H9 (cell line): Measurements from ENCODE around the gene MACROD1. TPM values are rescaled to one million over a fixed set of nuclear protein-coding genes. Genes with fewer than 3 reads are reported as not detected.

Experiments used
- DNase-seq: peaks from one replicate; pipeline ENCODE4 v3.0.0-alpha.2; 2017
- H2AFZ ChIP-seq: one replicate; pipeline ENCODE4 v1.6.1; 2013; ENCODE audit warnings: mild to moderate bottlenecking, low read length, control low read depth, moderate library complexity
- H2AK5ac ChIP-seq: 2 replicates; pipeline ENCODE4 v1.6.1; 2013; ENCODE audit warnings: low read length, control low read depth, mixed read lengths; ENCODE audit not compliant: insufficient read length
- H2BK120ac ChIP-seq: one replicate; pipeline ENCODE4 v1.6.1; 2013; ENCODE audit warnings: low read depth, mild to moderate bottlenecking, low read length, control low read depth, inconsistent platforms; ENCODE audit not compliant: poor library complexity, severe bottlenecking
- H2BK12ac ChIP-seq: 2 replicates; pipeline ENCODE4 v1.6.1; 2013; ENCODE audit warnings: low read length, control low read depth, mixed read lengths, low read depth; ENCODE audit not compliant: insufficient read length
- H2BK15ac ChIP-seq: 2 replicates; pipeline ENCODE4 v1.6.1; 2013; ENCODE audit warnings: low read depth, low read length, control low read depth
- H2BK20ac ChIP-seq: one replicate; pipeline ENCODE4 v1.6.1; 2013; ENCODE audit warnings: low read depth, mild to moderate bottlenecking, low read length, control low read depth, inconsistent platforms; ENCODE audit not compliant: poor library complexity, severe bottlenecking
- H2BK5ac ChIP-seq: 2 replicates; pipeline ENCODE4 v1.6.1; 2013; ENCODE audit warnings: low read length, control low read depth, mixed read lengths; ENCODE audit not compliant: insufficient read length
- H3K14ac ChIP-seq: 2 replicates; pipeline ENCODE4 v1.6.1; 2013; ENCODE audit warnings: low read length, control low read depth; ENCODE audit not compliant: insufficient read depth
- H3K18ac ChIP-seq: 2 replicates; pipeline ENCODE4 v1.6.1; 2013; ENCODE audit warnings: low read depth, mild to moderate bottlenecking, mixed read lengths, low read length, control low read depth; ENCODE audit not compliant: insufficient read length
- H3K23ac ChIP-seq: 2 replicates; pipeline ENCODE4 v1.6.1; 2013; ENCODE audit warnings: low read length, control low read depth, mixed read lengths, low read depth; ENCODE audit not compliant: insufficient read length
- H3K23me2 ChIP-seq: 2 replicates; pipeline ENCODE4 v1.6.1; 2013; ENCODE audit warnings: low read depth, mild to moderate bottlenecking, mixed read lengths, low read length, control low read depth; ENCODE audit not compliant: insufficient read length, poor library complexity, severe bottlenecking
- H3K27ac ChIP-seq: 2 replicates; pipeline ENCODE4 v1.5.1; 2013; ENCODE audit warnings: low read length, control low read depth, mixed read lengths, low read depth; ENCODE audit not compliant: insufficient read length
- H3K27me3 ChIP-seq: 2 replicates; pipeline ENCODE4 v1.6.1; 2013; ENCODE audit warnings: low read length, control low read depth, inconsistent platforms; ENCODE audit not compliant: insufficient read depth
- H3K4ac ChIP-seq: 2 replicates; pipeline ENCODE4 v1.6.1; 2013; ENCODE audit warnings: low read depth, mild to moderate bottlenecking, control low read depth, inconsistent platforms, low read length, moderate library complexity
- H3K4me1 ChIP-seq: 2 replicates; pipeline ENCODE4 v1.6.1; 2013; ENCODE audit warnings: low read length, control low read depth, inconsistent platforms; ENCODE audit not compliant: insufficient read depth
- H3K4me2 ChIP-seq: 2 replicates; pipeline ENCODE4 v1.6.1; 2013; ENCODE audit warnings: low read length, control low read depth, mixed read lengths; ENCODE audit not compliant: insufficient read length, insufficient read depth
- H3K56ac ChIP-seq: 2 replicates; pipeline ENCODE4 v1.6.1; 2013; ENCODE audit warnings: low read depth, mild to moderate bottlenecking, mixed read lengths, low read length, control low read depth; ENCODE audit not compliant: insufficient read length
- H3K79me1 ChIP-seq: 2 replicates; pipeline ENCODE4 v1.6.1; 2013; ENCODE audit warnings: low read depth, mild to moderate bottlenecking, moderate library complexity, low read length, control low read depth, inconsistent platforms; ENCODE audit not compliant: insufficient read depth, poor library complexity, severe bottlenecking
- H3K79me2 ChIP-seq: 2 replicates; pipeline ENCODE4 v1.6.1; 2013; ENCODE audit warnings: low read length, control low read depth, inconsistent platforms; ENCODE audit not compliant: insufficient read depth
- H3K9ac ChIP-seq: 2 replicates; pipeline ENCODE4 v1.6.1; 2013; ENCODE audit warnings: low read length, control low read depth, mixed read lengths; ENCODE audit not compliant: insufficient read length; ENCODE audit errors: extremely low read depth
- H3K9me3 ChIP-seq: one replicate; pipeline ENCODE4 v1.6.1; 2013; ENCODE audit warnings: low read depth, low read length, inconsistent platforms; ENCODE audit not compliant: control insufficient read depth
- H3T11ph ChIP-seq: one replicate; pipeline ENCODE4 v1.6.1; 2013; ENCODE audit warnings: mild to moderate bottlenecking, low read length, control low read depth, inconsistent platforms
- H4K20me1 ChIP-seq: one replicate; pipeline ENCODE4 v1.6.1; 2013; ENCODE audit not compliant: control insufficient read depth, insufficient read length, insufficient read depth
- H4K5ac ChIP-seq: 2 replicates; pipeline ENCODE4 v1.6.1; 2013; ENCODE audit warnings: low read depth, mild to moderate bottlenecking, mixed read lengths, low read length, control low read depth; ENCODE audit not compliant: insufficient read length
- H4K8ac ChIP-seq: replicated peaks from 2 replicates; pipeline ENCODE4 v1.6.1; 2013; ENCODE audit warnings: low read length, control low read depth, mixed read lengths, low read depth; ENCODE audit not compliant: insufficient read length
- H4K91ac ChIP-seq: 2 replicates; pipeline ENCODE4 v1.6.1; 2013; ENCODE audit warnings: low read depth, mild to moderate bottlenecking, moderate library complexity, mixed read lengths, low read length, control low read depth; ENCODE audit not compliant: insufficient read length
- H3K27ac Mint-ChIP-seq, 3 experiments: 2 replicates in 2 of 3; 3 replicates in 1 of 3; pipeline ENCODE4 v1.8.0; 2020 to 2021; ENCODE audit warnings: mixed read lengths in 3 of 3, mild to moderate bottlenecking in 1 of 3, moderate library complexity in 1 of 3
- H3K27me3 Mint-ChIP-seq: 2 replicates; pipeline ENCODE4 v1.8.0; 2021; ENCODE audit warnings: low read depth, mild to moderate bottlenecking, moderate library complexity, mixed read lengths
- H3K36me3 Mint-ChIP-seq, 3 experiments: 2 replicates in 2 of 3; 3 replicates in 1 of 3; pipeline ENCODE4 v1.8.0; 2020 to 2021; ENCODE audit warnings: low read depth in 3 of 3, mixed read lengths in 3 of 3; ENCODE audit not compliant: insufficient read depth in 1 of 3
- H3K4me1 Mint-ChIP-seq, 2 experiments: 2 replicates each; pipeline ENCODE4 v1.8.0; 2020; ENCODE audit warnings: mixed read lengths in 2 of 2
- H3K4me3 Mint-ChIP-seq, 2 experiments: 2 replicates in 1 of 2; 3 replicates in 1 of 2; pipeline ENCODE4 v1.8.0; 2020 to 2021; ENCODE audit warnings: mild to moderate bottlenecking in 2 of 2, mixed read lengths in 2 of 2, moderate library complexity in 1 of 2
- H3K9me3 Mint-ChIP-seq, 2 experiments: 2 replicates in 1 of 2; 3 replicates in 1 of 2; pipeline ENCODE4 v1.8.0; 2020; ENCODE audit warnings: mild to moderate bottlenecking in 2 of 2, mixed read lengths in 2 of 2, moderate library complexity in 1 of 2
- WGBS: extraction: QIAGEN DNeasy Blood & Tissue Kit; methylation state at CpG from one replicate; pipeline ENCODE4 v1.1.7; 2013; ENCODE audit warnings: missing lambda C conversion rate, low lambda C conversion rate, mixed read lengths; ENCODE audit not compliant: insufficient read length; ENCODE audit errors: extremely low coverage; 5-methylcytosine and 5-hydroxymethylcytosine counted together
- total RNA-seq: library from RNA; stranded (reverse); gene quantifications from 2 replicates; pipeline ENCODE4 v1.2.1, GENCODE V29; 2021
- TF ChIP-seq, protein P1 (sequence below): fragments of 200-600 bp; sonication (generic); conservative IDR thresholded peaks from 3 replicates; pipeline ENCODE4 v1.8.0; 2021; ENCODE audit warnings: antibody characterized with exemption, mild to moderate bottlenecking

The MACROD1 gene
- total RNA-seq, 1 experiment from 2014 or later: 21.2 TPM

DNA sequence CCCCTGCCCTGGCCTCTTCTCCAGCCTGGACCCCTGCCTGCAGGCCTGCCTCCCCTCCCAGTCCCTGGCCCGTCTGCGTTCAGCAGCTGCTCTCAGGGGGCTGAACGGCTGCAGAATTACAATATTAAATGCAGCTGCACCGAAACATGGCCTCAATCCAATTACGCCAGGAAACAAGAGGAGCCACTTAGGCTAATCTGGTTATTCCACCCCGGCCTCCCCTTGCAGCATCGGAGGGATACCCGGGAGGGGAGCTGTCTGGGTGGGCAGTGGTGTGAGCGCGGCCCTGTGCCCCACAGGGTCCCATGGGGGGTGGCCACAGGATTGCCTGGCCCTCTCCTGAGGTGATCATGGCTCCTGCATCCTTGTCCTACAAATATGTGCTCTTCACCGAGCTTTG is 87.6 kb downstream of the MACROD1 start:
- Histone ChIP-seq H3K9ac (no peak overlapping the region), H3K9me3 (no peaks in the 10 kb centered on the region), H2AFZ (no peak overlapping the region), H3K4ac (no peak overlapping the region), H3K23ac (no peak overlapping the region), H2BK120ac (no peak overlapping the region), H3K79me2 (no peaks in the 10 kb centered on the region), H3K4me2 (no peak overlapping the region), H3K27ac (no peak overlapping the region), H3K27me3 (peaks cover 8% of the 10 kb centered on the region; the same call in 1 of the 2 replicates), H2BK12ac (no peak overlapping the region), H3K4me1 (no peaks in the 10 kb centered on the region), H4K91ac (no peak overlapping the region), H3K14ac (no peak overlapping the region), H2BK20ac (no peak overlapping the region), H3T11ph (no peak overlapping the region), H4K20me1 (peaks cover 5% of the 10 kb centered on the region), H2BK15ac (no peak overlapping the region), H3K23me2 (no peaks in the 10 kb centered on the region), H3K18ac (no peak overlapping the region), H2BK5ac (no peak overlapping the region), H3K56ac (no peak overlapping the region), H2AK5ac (no peak overlapping the region), H4K8ac (no peak overlapping the region), H4K5ac (no peak overlapping the region), H3K79me1 (no peaks in the 10 kb centered on the region)
- no CpG with 5 or more reads among the region's 11 CpGs for WGBS
- Mint-ChIP-seq H3K9me3 (no peaks in the 10 kb centered on the region; a peak in 1 of 5 replicates), H3K27me3 (peaks cover 86% of the 10 kb centered on the region), H3K36me3 (no peaks in the 10 kb centered on the region), H3K4me1 (peaks cover 4 to 13% of the 10 kb centered on the region in 2 experiments; a peak in 2 of 4 replicates), H3K27ac (no peak overlapping the region), H3K4me3 (no peak overlapping the region)
- no peak for DNase-seq
- TF ChIP-seq, protein P1, sequence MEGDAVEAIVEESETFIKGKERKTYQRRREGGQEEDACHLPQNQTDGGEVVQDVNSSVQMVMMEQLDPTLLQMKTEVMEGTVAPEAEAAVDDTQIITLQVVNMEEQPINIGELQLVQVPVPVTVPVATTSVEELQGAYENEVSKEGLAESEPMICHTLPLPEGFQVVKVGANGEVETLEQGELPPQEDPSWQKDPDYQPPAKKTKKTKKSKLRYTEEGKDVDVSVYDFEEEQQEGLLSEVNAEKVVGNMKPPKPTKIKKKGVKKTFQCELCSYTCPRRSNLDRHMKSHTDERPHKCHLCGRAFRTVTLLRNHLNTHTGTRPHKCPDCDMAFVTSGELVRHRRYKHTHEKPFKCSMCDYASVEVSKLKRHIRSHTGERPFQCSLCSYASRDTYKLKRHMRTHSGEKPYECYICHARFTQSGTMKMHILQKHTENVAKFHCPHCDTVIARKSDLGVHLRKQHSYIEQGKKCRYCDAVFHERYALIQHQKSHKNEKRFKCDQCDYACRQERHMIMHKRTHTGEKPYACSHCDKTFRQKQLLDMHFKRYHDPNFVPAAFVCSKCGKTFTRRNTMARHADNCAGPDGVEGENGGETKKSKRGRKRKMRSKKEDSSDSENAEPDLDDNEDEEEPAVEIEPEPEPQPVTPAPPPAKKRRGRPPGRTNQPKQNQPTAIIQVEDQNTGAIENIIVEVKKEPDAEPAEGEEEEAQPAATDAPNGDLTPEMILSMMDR: no peak
